SU-DHL-6 (cell line): ENCODE measurements around the gene C17orf114.

Experiments
- CTCF ChIP-seq: fragments of 200-600 bp; sonication (generic); IDR thresholded peaks from one replicate; pipeline ENCODE4 v1.5.1; 2017; ENCODE audit warnings: antibody characterized with exemption, mild to moderate bottlenecking, low read length, moderate library complexity; ENCODE audit not compliant: insufficient read depth, poor library complexity, severe bottlenecking
- EZH2phosphoT487 ChIP-seq: fragments of 200-600 bp; sonication (generic), shearing (Covaris generic); conservative IDR thresholded peaks from 2 replicates; pipeline ENCODE4 v1.6.1; 2018; ENCODE audit warnings: mild to moderate bottlenecking, antibody characterized with exemption, low read length, moderate library complexity, mixed read lengths

GRCh38 chr17:4834681-4835020 lies 32.5 kb upstream of the C17orf114 start:
- TF ChIP-seq CTCF (no peak), EZH2phosphoT487 (no peak)
